Measurements from ENCODE around the gene STX1A. TPM values are rescaled to one million over a fixed set of nuclear protein-coding genes. Genes with fewer than 3 reads are reported as not detected.

STX1A gene
- total and polyA plus RNA-seq, 2 of the 8 experiments (the other 6 are each of a cell fraction or from before 2014, with no cell fraction given), result 13.5 to 17.5 TPM

- Histone ChIP-seq H4K5ac (ENCODE audit: insufficient read length, low read depth, low read length) (no peak overlapping the region), H3K18ac (ENCODE audit: extremely low read depth, low read length) (no peak overlapping the region), H2AK5ac (ENCODE audit: low read depth, low read length) (no peak overlapping the region), H3K79me2 (ENCODE audit: control insufficient read depth in 1 of 2, insufficient read depth in 2 of 2, low read length in 2 of 2) (no peaks in the 10 kb centered on the region), H3K4me3 (ENCODE audit: extremely low read depth in 1 of 4, insufficient read depth in 2 of 4, low read depth in 3 of 4, low read length in 4 of 4) (peak overlapping the region; percentile 37 to 63 (median 46)), H4K91ac (replicated peaks; ENCODE audit: insufficient read length, low read length) (no peak overlapping the region), H3K79me1 (ENCODE audit: low read depth, low read length) (0 out of 2 replicates have a peak, but pooled peaks cover 3% of the 10 kb centered on the region), H3K4ac (replicated peaks; ENCODE audit: insufficient read length, low read depth, low read length) (no peak overlapping the region), H2AFZ (ENCODE audit: low read length) (no peak overlapping the region), H3K27me3 (replicated peaks in 1 of 4; ENCODE audit: control insufficient read depth in 3 of 4, extremely low read depth in 1 of 4, insufficient read depth in 3 of 4, low read length in 3 of 4) (no peaks in the 10 kb centered on the region; a peak in 1 of 7 replicates), H4K8ac (ENCODE audit: extremely low read depth, insufficient read depth, low read length) (peak overlapping the region; percentile 22), H2BK15ac (ENCODE audit: low read length) (peak overlapping the region; percentile 81; the same call in 1 of the 2 replicates), H3K36me3 (ENCODE audit: control insufficient read depth in 2 of 4, insufficient read depth in 4 of 4, low read length in 3 of 4) (no peaks in the 10 kb centered on the region), H3K23ac (ENCODE audit: insufficient read length) (no peak overlapping the region), H2BK20ac (ENCODE audit: low read length) (no peak overlapping the region), H2BK120ac (replicated peaks; ENCODE audit: low read depth, low read length) (no peak overlapping the region), H3K4me1 (replicated peaks in 1 of 4; ENCODE audit: control insufficient read depth in 3 of 4, insufficient read depth in 4 of 4, low read length in 3 of 4) (peaks cover 0 to 20% (median 9%) of the 10 kb centered on the region in 4 experiments; a peak in 6 of 7 replicates), H2BK12ac (ENCODE audit: low read depth, low read length) (peak overlapping the region; percentile 50; the same call in 1 of the 2 replicates), H3K4me2 (ENCODE audit: insufficient read depth in 1 of 2, low read depth in 2 of 2, low read length in 2 of 2) (peak overlapping the region; percentile 76 to 87), H4K20me1 (replicated peaks in 1 of 2; ENCODE audit: control insufficient read depth in 1 of 2, insufficient read depth in 2 of 2, low read length in 2 of 2) (no peaks in the 10 kb centered on the region), H3K9me3 (ENCODE audit: insufficient read depth in 2 of 2, low read depth in 1 of 2, low read length in 1 of 2) (no peaks in the 10 kb centered on the region), H3K23me2 (ENCODE audit: low read depth, low read length) (peaks cover 5% of the 10 kb centered on the region; the same call in 1 of the 2 replicates), H3K9ac (replicated peaks in 1 of 4; ENCODE audit: extremely low read depth in 1 of 4, low read depth in 3 of 4, low read length in 3 of 4) (peak overlapping the region in 1 of 4 experiments; percentile 74; a peak in 3 of 7 replicates), H2BK5ac (ENCODE audit: low read depth, low read length) (no peak overlapping the region), H3K27ac (ENCODE audit: low read depth, low read length) (no peak overlapping the region), H3K56ac (replicated peaks; ENCODE audit: insufficient read length, low read depth, low read length) (no peak overlapping the region), H3K14ac (ENCODE audit: insufficient read length) (no peak overlapping the region)
- ChIA-PET POLR2A (ENCODE audit: partially characterized antibody) (interaction anchor here (0.6 to 2.1 kb wide), 3 partner anchors 46 to 70 kb away, joined by 3 to 6 read pairs (median 3); partner anchors contain the start of gene ABHD11), CTCF (ENCODE audit: partially characterized antibody) (interaction anchor here (0.6 to 9.1 kb wide), 18 partner anchors 8 to 141 kb away, joined by 3 to 72 read pairs (median 3); no protein-coding TSS in a partner anchor)
- WGBS, 2 experiments (ENCODE audit: extremely low coverage in 1 of 2, insufficient coverage in 1 of 2, insufficient read length in 1 of 2, insufficient replicate concordance in 2 of 2, low coverage in 1 of 2, low lambda C conversion rate in 2 of 2, missing lambda C conversion rate in 1 of 2), result 37% methylated on average over 12 of the region's 52 CpGs; no CpG with 5 or more reads in 1 of the 2 experiments
- no peak for FAIRE-seq
- no peak for DNase-seq (ENCODE audit: low read depth in 1 of 2, low spot score in 2 of 2)
- TF ChIP-seq CTCF (IDR thresholded peaks at IDR 0.05; ENCODE audit: control extremely low read depth in 1 of 3, insufficient read depth in 1 of 3, low read depth in 1 of 3, low read length in 3 of 3), result no peak
- no peak for TF ChIP-seq SIRT6 (IDR thresholded peaks at IDR 0.05; ENCODE audit: low read length)
- no peak for TF ChIP-seq POLR2A (IDR thresholded peaks at IDR 0.05; ENCODE audit: control extremely low read depth in 1 of 2, low read depth in 2 of 2, low read length in 2 of 2)
Measured at GRCh38 chr7:73668103-73668885, 51.2 kb downstream of the STX1A start.

All from H1 (cell line).